Esophagus muscularis mucosa (tissue), 4 donors: ENCODE data around the gene RHBDD3. TPM values are rescaled to one million over a fixed set of nuclear protein-coding genes. Genes with fewer than 3 reads are reported as not detected.

Source experiments
- DNase-seq: peaks from one replicate; pipeline ENCODE4 v3.0.0-alpha.2; 2017; ENCODE audit errors: extremely low spot score
- H3K27ac ChIP-seq, 4 donors: fragments of 200-600 bp; sonication (generic); replicated peaks in 1 of 4; 1 replicate in 3 of 4; 2 replicates in 1 of 4; pipeline ENCODE4 v1.5.1; 2016 to 2019; ENCODE audit warnings: mild to moderate bottlenecking in 1 of 4
- H3K27me3 ChIP-seq, 4 donors: fragments of 200-600 bp; sonication (generic); one replicate each; pipeline versions ENCODE4 v1.5.1 to v1.6.0; 2016 to 2019
- H3K36me3 ChIP-seq, 4 donors: fragments of 200-600 bp; sonication (generic); one replicate each; pipeline ENCODE4 v1.5.1; 2016 to 2019
- H3K4me1 ChIP-seq, 4 donors: fragments of 200-600 bp; sonication (generic); one replicate each; pipeline ENCODE4 v1.5.1; 2016 to 2019
- H3K4me3 ChIP-seq, 4 donors: fragments of 200-600 bp; sonication (generic); 1 replicate in 2 of 4; 2 replicates in 2 of 4; pipeline ENCODE4 v1.5.1; 2016 to 2019; ENCODE audit warnings: mild to moderate bottlenecking in 4 of 4, moderate library complexity in 1 of 4
- H3K9me3 ChIP-seq, 4 donors: fragments of 200-600 bp; sonication (generic); 1 replicate in 3 of 4; 2 replicates in 1 of 4; pipeline ENCODE4 v1.5.1; 2016 to 2019
- CTCF ChIP-seq, 3 experiments: fragments of 200-600 bp in 2 of 3; fragments of 450-650 bp in 1 of 3; sonication (generic) in 2 of 3; IDR thresholded peaks; one replicate each; pipeline ENCODE4 v1.5.1; 2017 to 2019; ENCODE audit warnings: antibody characterized with exemption in 3 of 3, mild to moderate bottlenecking in 2 of 3, moderate library complexity in 1 of 3
- EP300 ChIP-seq: sonication (generic); formaldehyde crosslinking; IDR thresholded peaks from one replicate; pipeline ENCODE4 v1.6.1; 2017; ENCODE audit warnings: antibody characterized with exemption
- POLR2A ChIP-seq: fragments of 450-650 bp; IDR thresholded peaks from one replicate; pipeline ENCODE4 v1.6.1; 2017; ENCODE audit warnings: antibody characterized with exemption, moderate library complexity, mild to moderate bottlenecking, low read depth
- POLR2AphosphoS5 ChIP-seq, 2 donors: sonication (generic); formaldehyde crosslinking; IDR thresholded peaks; one replicate each; pipeline ENCODE4 v1.6.1; 2017; ENCODE audit warnings: antibody characterized with exemption in 2 of 2
- WGBS: methylation state at CpG from one replicate; pipeline ENCODE4 v1.1.5; 2018; 5-methylcytosine and 5-hydroxymethylcytosine counted together
- intact Hi-C: fragments of 100-400 bp; cut with DNase I; formaldehyde crosslinking; loops from one replicate; pipeline ENCODE4 v1.15.1; 2023
- total RNA-seq, 4 donors: library from RNA; depleted of rRNA; stranded (reverse); fragments of >200 nt; gene quantifications; one replicate each; pipeline versions ENCODE4 v1.1.0 to v1.2.1, GENCODE V29; 2016

Gene RHBDD3
- total RNA-seq, 4 donors from 2014 or later, result 12.6 to 23.5 (median 20.7) TPM

- WGBS, result 19% methylated on average over 9 of the region's 13 CpGs
- Histone ChIP-seq H3K4me3 (peak overlapping the region; percentile 73 to 99 (median 90)), H3K27ac (peak overlapping the region; percentile 96 to 100 (median 98)), H3K4me1 (peaks cover 35 to 49% (median 45%) of the 10 kb centered on the region in 4 donors), H3K27me3 (no peaks in the 10 kb centered on the region), H3K9me3 (no peaks in the 10 kb centered on the region), H3K36me3 (peaks cover 7 to 31% (median 28%) of the 10 kb centered on the region in 4 donors)
- intact Hi-C loops, result no loop called here
- TF ChIP-seq CTCF (IDR thresholded peaks at IDR 0.05), result no peak
- no peak for TF ChIP-seq EP300
- TF ChIP-seq POLR2AphosphoS5 (IDR thresholded peaks at IDR 0.05), result no peak
- TF ChIP-seq POLR2A, result no peak
- DNase-seq, result no peak
Measured at GRCh38 chr22:29266564-29267461, 968 bp downstream of the RHBDD3 start.

DNA sequence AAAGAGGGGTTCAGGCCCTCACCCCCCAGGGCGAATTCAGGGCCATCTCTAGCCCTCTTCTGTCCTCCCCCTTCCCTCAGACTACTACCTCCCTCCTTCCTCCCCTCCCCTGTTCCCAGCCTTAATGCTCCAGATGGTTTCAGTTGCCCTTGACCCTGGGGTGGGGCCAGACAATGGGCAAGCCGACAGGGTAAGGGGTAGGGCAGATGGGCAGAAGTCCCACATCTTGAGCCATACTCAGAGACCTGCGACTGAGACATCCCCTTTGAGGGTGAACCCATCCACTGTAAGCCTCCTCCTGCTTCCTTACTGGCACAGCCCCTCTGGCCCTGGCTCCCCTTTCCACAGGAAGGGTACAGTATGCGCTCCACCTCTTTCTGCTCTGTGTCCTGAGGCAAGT is 1.9 kb downstream of the RHBDD3 start:
- peaks cover 26 to 40% (median 37%) of the 10 kb centered on the region in 4 donors for H3K4me1 ChIP-seq
- peak overlapping the region in 2 of 4 donors; percentile 25 to 100 for H3K27ac ChIP-seq
- DNase-seq, result no peak
- intact Hi-C loops, result no loop called here
- no peaks in the 10 kb centered on the region for H3K27me3 ChIP-seq
- WGBS, result 63% methylated on average over 4 of the region's 4 CpGs
- H3K4me3 ChIP-seq, result no peak overlapping the region
- no peaks in the 10 kb centered on the region for H3K9me3 ChIP-seq
- peaks cover 7 to 31% (median 29%) of the 10 kb centered on the region in 4 donors for H3K36me3 ChIP-seq
- no peak for TF ChIP-seq POLR2A

- DNase-seq, result no peak
- no peak for TF ChIP-seq POLR2AphosphoS5 (IDR thresholded peaks at IDR 0.05)
- TF ChIP-seq POLR2A, result no peak
- TF ChIP-seq EP300, result no peak
- no peak for TF ChIP-seq CTCF (IDR thresholded peaks at IDR 0.05)
- Histone ChIP-seq H3K4me1 (peaks cover 20 to 34% (median 30%) of the 10 kb centered on the region in 4 donors), H3K27ac (no peak overlapping the region), H3K4me3 (no peak overlapping the region), H3K27me3 (no peaks in the 10 kb centered on the region), H3K9me3 (no peaks in the 10 kb centered on the region), H3K36me3 (peaks cover 13 to 36% (median 33%) of the 10 kb centered on the region in 4 donors)
- intact Hi-C loops, result no loop called here
- WGBS, result 92% methylated on average over 5 of the region's 7 CpGs
Measured at GRCh38 chr22:29265305-29265704, 2.5 kb downstream of the RHBDD3 start.

DNA sequence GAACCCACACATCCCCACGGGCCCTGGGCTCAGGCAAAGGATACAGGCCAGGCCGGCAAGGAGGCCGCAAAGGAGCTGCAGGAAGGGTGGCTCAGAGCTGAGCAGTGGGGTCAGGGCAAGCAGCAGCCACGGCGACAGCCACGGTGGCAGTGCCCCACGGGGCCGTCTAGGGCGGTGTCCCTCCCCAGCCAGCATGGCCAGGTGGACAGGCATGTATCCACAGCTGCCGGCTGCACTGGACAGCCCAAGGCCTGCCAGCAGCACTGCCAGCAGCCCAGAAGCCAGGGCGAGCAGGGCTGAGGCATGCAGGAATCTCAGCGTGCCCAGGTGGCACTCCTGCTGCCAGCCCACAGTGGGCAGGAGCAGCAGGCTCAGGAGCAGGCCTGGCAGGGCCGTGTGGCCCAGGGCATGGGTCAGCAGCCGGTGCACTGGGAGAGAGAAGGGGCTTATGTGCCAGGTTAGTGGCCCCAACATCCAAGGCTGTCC is 3.9 kb downstream of the RHBDD3 start:
- DNase-seq, result no peak
- TF ChIP-seq CTCF (IDR thresholded peaks at IDR 0.05) (no peak), POLR2A (no peak), POLR2AphosphoS5 (IDR thresholded peaks at IDR 0.05) (no peak), EP300 (no peak)
- no peaks in the 10 kb centered on the region for H3K27me3 ChIP-seq
- peaks cover 12 to 20% (median 17%) of the 10 kb centered on the region in 4 donors for H3K4me1 ChIP-seq
- intact Hi-C loops, result no loop called here
- peaks cover 14 to 50% (median 47%) of the 10 kb centered on the region in 4 donors for H3K36me3 ChIP-seq
- no peak overlapping the region for H3K4me3 ChIP-seq
- H3K27ac ChIP-seq, result no peak overlapping the region
- WGBS, result 73% methylated on average over 9 of the region's 14 CpGs
- no peaks in the 10 kb centered on the region for H3K9me3 ChIP-seq

DNA sequence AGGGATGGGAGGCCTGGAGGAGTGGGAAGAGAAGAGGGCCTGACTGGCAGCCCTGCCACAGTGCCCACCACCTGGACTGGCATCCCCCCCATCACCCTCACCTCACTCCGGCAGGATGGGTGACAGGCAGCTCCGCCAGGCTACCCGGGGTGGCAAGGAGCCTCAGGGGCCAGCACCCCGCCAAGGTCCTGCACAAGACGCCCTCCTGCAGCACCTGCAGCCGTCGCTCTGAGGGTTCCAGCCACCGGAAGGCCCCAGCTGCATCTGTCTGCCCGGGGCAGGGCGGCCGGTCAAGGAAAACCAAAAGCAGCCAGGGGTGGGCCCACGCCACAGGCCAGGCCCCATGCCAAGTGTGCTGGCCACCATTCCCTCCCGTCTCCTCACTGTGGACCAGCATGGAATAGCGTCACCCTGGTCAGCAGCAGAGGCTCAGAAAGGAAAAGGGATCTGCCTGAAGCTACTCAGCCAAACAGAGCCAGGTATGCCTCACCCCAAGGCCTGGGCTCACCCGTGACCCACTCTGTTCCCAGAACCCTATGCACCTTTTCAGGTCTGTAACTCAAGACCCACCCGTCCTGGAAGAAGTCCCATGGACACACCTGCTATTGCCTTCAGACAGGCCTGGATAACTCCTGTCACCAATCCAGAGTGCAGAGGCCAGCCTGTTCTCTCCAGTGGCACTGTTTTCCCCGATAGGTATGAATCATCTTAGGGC is 7.0 kb downstream of the RHBDD3 start:
- no peak overlapping the region for H3K27ac ChIP-seq
- no peaks in the 10 kb centered on the region for H3K9me3 ChIP-seq
- H3K27me3 ChIP-seq, result no peaks in the 10 kb centered on the region
- DNase-seq, result no peak
- peaks cover 0 to 2% (median 1%) of the 10 kb centered on the region in 4 donors for H3K4me1 ChIP-seq
- intact Hi-C loops, result no loop called here
- TF ChIP-seq POLR2AphosphoS5 (IDR thresholded peaks at IDR 0.05) (no peak), EP300 (no peak), CTCF (IDR thresholded peaks at IDR 0.05) (no peak), POLR2A (no peak)
- peaks cover 14 to 53% (median 46%) of the 10 kb centered on the region in 4 donors for H3K36me3 ChIP-seq
- H3K4me3 ChIP-seq, result no peak overlapping the region
- 85% methylated on average over 7 of the region's 17 CpGs for WGBS
